Neuronal stem cell (in vitro differentiated cells): ENCODE results near the gene KIAA0753.

Experiments used
- DNase-seq: peaks from one replicate; pipeline ENCODE4 v3.0.0-alpha.2; 2013; ENCODE audit warnings: low spot score
- H2AFZ ChIP-seq: one replicate; pipeline ENCODE4 v1.6.1; 2013; ENCODE audit warnings: mild to moderate bottlenecking, low read length, inconsistent platforms
- H2AK5ac ChIP-seq: 2 replicates; pipeline ENCODE4 v1.6.1; 2013; ENCODE audit warnings: low read depth, mild to moderate bottlenecking, inconsistent platforms, low read length, moderate library complexity, mixed read lengths
- H2BK120ac ChIP-seq: 2 replicates; pipeline ENCODE4 v1.6.1; 2013; ENCODE audit warnings: low read depth, mild to moderate bottlenecking, inconsistent platforms, low read length, moderate library complexity, mixed read lengths
- H2BK12ac ChIP-seq: one replicate; pipeline ENCODE4 v1.6.1; 2013; ENCODE audit warnings: low read length, inconsistent platforms
- H2BK15ac ChIP-seq: 2 replicates; pipeline ENCODE4 v1.6.1; 2013; ENCODE audit warnings: mild to moderate bottlenecking, low read length, inconsistent platforms, mixed read lengths
- H2BK5ac ChIP-seq: one replicate; pipeline ENCODE4 v1.6.1; 2013; ENCODE audit warnings: inconsistent platforms, mild to moderate bottlenecking, low read length, moderate library complexity
- H3K14ac ChIP-seq: one replicate; pipeline ENCODE4 v1.6.1; 2013; ENCODE audit warnings: low read length, inconsistent platforms
- H3K18ac ChIP-seq: 2 replicates; pipeline ENCODE4 v1.6.1; 2013; ENCODE audit warnings: low read length, inconsistent platforms
- H3K23ac ChIP-seq: 2 replicates; pipeline ENCODE4 v1.6.1; 2013; ENCODE audit warnings: low read depth, mild to moderate bottlenecking, mixed read lengths, low read length, inconsistent platforms; ENCODE audit not compliant: poor library complexity
- H3K27ac ChIP-seq: replicated peaks from 3 replicates; pipeline ENCODE4 v1.5.1; 2013; ENCODE audit warnings: low read length, inconsistent platforms
- H3K27me3 ChIP-seq, 3 experiments: 2 replicates each; pipeline ENCODE4 v1.6.1; 2013; ENCODE audit warnings: low read length in 3 of 3, mild to moderate bottlenecking in 2 of 3, inconsistent platforms in 1 of 3, low read depth in 1 of 3, mixed read lengths in 1 of 3, moderate library complexity in 1 of 3; ENCODE audit not compliant: control insufficient read depth in 3 of 3, insufficient read depth in 3 of 3
- H3K36me3 ChIP-seq, 2 donors: replicated peaks in 1 of 2; 2 replicates each; pipeline ENCODE4 v1.6.1; 2013; ENCODE audit warnings: low read length in 2 of 2; ENCODE audit not compliant: control insufficient read depth in 2 of 2, insufficient read depth in 2 of 2
- H3K4ac ChIP-seq: 2 replicates; pipeline ENCODE4 v1.6.1; 2013; ENCODE audit warnings: inconsistent platforms, mild to moderate bottlenecking, low read length, moderate library complexity
- H3K4me1 ChIP-seq, 2 donors: 1 replicate in 1 of 2; 2 replicates in 1 of 2; pipeline ENCODE4 v1.6.1; 2013; ENCODE audit warnings: low read length in 2 of 2, low read depth in 1 of 2; ENCODE audit not compliant: control insufficient read depth in 2 of 2, insufficient read depth in 1 of 2
- H3K4me2 ChIP-seq: one replicate; pipeline ENCODE4 v1.6.1; 2013; ENCODE audit warnings: mild to moderate bottlenecking, low read length, inconsistent platforms; ENCODE audit not compliant: insufficient read depth, poor library complexity, severe bottlenecking
- H3K4me3 ChIP-seq, 2 donors: 2 replicates each; pipeline ENCODE4 v1.5.1; 2013; ENCODE audit warnings: low read length in 2 of 2, mild to moderate bottlenecking in 2 of 2, inconsistent platforms in 1 of 2, moderate library complexity in 1 of 2
- H3K79me1 ChIP-seq: one replicate; pipeline ENCODE4 v1.6.1; 2013; ENCODE audit warnings: low read depth, mild to moderate bottlenecking, inconsistent platforms, low read length, moderate library complexity
- H3K9ac ChIP-seq: one replicate; pipeline ENCODE4 v1.6.1; 2013; ENCODE audit warnings: mild to moderate bottlenecking, low read depth, low read length, inconsistent platforms; ENCODE audit not compliant: poor library complexity
- H3K9me3 ChIP-seq, 2 donors: replicated peaks in 1 of 2; 2 replicates each; pipeline versions ENCODE3 to v1.6.1; 2013; ENCODE audit warnings: low read length in 2 of 2, mild to moderate bottlenecking in 2 of 2, inconsistent platforms in 1 of 2, low read depth in 1 of 2, mixed read lengths in 1 of 2, moderate library complexity in 1 of 2; ENCODE audit not compliant: control insufficient read depth in 2 of 2, insufficient read depth in 1 of 2
- H4K8ac ChIP-seq: one replicate; pipeline ENCODE4 v1.6.1; 2013; ENCODE audit warnings: low read depth, mild to moderate bottlenecking, inconsistent platforms, low read length, moderate library complexity
- H4K91ac ChIP-seq: one replicate; pipeline ENCODE4 v1.6.1; 2013; ENCODE audit warnings: low read length, low read depth, mild to moderate bottlenecking, inconsistent platforms; ENCODE audit not compliant: poor library complexity
- WGBS, 2 donors: extraction: QIAGEN DNeasy Blood & Tissue Kit; methylation state at CpG; one replicate each; pipeline ENCODE4 v1.1.7; 2013; ENCODE audit warnings: missing lambda C conversion rate in 2 of 2, mixed read lengths in 1 of 2; ENCODE audit not compliant: insufficient read length in 2 of 2, insufficient replicate concordance in 1 of 2; ENCODE audit errors: extremely low coverage in 2 of 2; 5-methylcytosine and 5-hydroxymethylcytosine counted together

Gene KIAA0753

DNA sequence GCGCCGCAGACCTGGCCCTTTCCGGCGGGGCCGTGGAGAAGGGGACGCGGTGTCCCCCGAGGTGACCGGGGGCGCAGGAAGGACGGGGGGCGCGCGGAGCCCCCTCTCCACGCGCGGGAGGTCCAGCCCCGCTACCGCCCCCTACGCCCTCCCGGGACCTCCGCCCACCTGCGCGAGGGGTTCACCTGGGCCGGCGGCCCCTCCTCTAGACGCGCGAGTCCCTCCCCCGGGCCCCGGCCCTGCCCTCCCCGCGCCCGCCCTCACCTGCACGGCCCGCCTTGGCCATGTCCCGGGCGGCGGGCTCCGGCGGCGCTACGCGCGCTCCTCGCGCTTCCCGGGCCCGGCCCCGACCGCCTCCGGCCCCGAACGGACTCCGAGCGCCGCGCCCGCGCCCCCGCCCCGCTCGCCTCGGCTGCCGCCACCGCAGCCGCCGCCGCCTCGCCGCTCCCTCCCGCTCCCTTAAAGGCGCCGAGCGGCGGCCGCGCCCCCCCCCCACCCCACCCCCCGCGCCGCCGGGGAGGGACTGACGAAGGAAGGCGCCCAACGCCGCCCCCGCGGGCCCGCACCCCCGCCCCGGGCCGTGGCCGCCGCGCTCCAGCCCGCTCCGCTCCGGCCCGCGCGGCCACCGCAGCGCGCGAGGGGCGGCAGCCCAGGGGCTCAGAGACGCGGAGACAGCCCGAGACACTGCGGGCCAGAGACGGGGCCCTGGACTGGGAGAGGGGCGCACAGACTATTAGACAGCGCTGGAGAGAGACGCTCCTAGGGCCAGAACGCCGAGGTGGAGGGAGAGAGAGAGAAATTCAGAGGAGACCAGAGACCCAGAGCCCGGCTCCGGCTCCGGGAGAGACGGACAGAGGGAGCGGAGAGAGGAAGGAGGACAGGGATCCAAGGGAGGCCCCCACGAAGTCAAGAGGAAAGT lies 84.1 kb downstream of the KIAA0753 start, which contains the start of gene PITPNM3:
Gene PITPNM3 (minus strand): TSS at position 435 of the 919 bp plus-strand sequence. CDS start 149 bp downstream, at position 286.
- H4K91ac ChIP-seq = no peak within 1 kb of the TSS
- peak within 1 kb of the TSS; percentile 72 for H3K9ac ChIP-seq
- peak within 1 kb of the TSS; percentile 93 for H2BK15ac ChIP-seq
- H3K27ac ChIP-seq = no peak within 1 kb of the TSS
- H3K23ac ChIP-seq = peak within 1 kb of the TSS; percentile 90
- H2BK12ac ChIP-seq = peak within 1 kb of the TSS; percentile 95
- no peaks in the 10 kb centered on the region for H3K79me1 ChIP-seq
- no peak within 1 kb of the TSS for H2BK5ac ChIP-seq
- peak within 1 kb of the TSS; percentile 92 for H3K18ac ChIP-seq
- H3K36me3 ChIP-seq = no peaks in the 10 kb centered on the region
- H2AK5ac ChIP-seq = peak within 1 kb of the TSS; percentile 97
- H3K9me3 ChIP-seq = no peaks in the 10 kb centered on the region
- peaks cover 13 to 51% (median 37%) of the 10 kb centered on the region in 3 experiments for H3K27me3 ChIP-seq
- peak within 1 kb of the TSS; percentile 89 for H2AFZ ChIP-seq
- H3K4ac ChIP-seq = no peak within 1 kb of the TSS
- no peak within 1 kb of the TSS for H4K8ac ChIP-seq
- peak within 1 kb of the TSS; percentile 95 for H3K4me2 ChIP-seq
- WGBS, 2 donors = no CpG with 5 or more reads among the region's 122 CpGs
- peaks cover 9 to 17% of the 10 kb centered on the region in 2 donors for H3K4me1 ChIP-seq
- no peak within 1 kb of the TSS for H2BK120ac ChIP-seq
- H3K14ac ChIP-seq = peak within 1 kb of the TSS; percentile 47
- DNase-seq = no peak
- peak within 1 kb of the TSS; percentile 40 to 78 for H3K4me3 ChIP-seq

DNA sequence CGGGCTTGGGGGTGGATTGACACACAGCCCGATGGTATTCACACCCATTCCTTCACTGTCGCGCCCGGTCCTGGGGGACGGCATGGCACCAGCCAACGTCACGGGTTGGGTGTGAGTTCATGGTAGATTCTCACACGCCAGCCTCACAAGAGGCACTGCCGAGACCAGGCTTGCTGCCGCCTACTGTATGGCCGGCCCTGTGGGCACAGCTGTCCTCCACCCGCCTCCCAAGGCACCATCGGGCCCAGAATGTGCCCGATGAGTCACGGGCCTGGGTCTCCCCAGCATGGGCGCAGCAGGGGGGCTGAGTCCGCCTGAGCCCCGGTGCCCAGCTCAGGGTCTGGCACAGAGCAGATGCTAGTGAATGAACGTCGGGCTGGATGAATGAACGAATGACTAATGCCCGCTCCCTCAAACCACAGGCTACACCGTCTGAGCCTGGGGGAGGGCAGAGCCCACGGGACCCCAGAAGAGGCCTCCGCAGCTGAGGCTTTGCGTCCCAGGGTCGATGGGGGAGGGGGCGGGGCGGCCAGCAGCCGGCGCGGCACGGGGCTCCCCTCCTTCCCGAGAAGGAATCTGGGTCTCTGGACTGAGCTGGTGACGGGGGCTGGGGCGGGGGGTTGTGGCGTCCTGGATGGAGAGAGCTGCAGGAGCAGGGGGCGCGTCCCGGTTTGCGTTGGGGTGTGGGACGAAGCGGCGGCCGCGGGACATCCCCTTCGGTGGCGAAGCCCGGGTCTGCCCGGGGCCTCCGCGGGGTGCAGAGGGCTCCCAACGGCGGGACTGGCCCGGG lies 85.0 kb downstream of the KIAA0753 start:
- Histone ChIP-seq H3K79me1 (no peaks in the 10 kb centered on the region), H3K27me3 (peaks cover 13 to 51% (median 37%) of the 10 kb centered on the region in 3 experiments), H3K14ac (peak overlapping the region; percentile 47), H3K9ac (peak overlapping the region; percentile 72), H3K4me3 (peak overlapping the region; percentile 40 to 78), H3K4me2 (peak overlapping the region; percentile 95), H4K91ac (no peak overlapping the region), H3K9me3 (no peaks in the 10 kb centered on the region), H3K4ac (no peak overlapping the region), H2BK120ac (no peak overlapping the region), H2AFZ (peak overlapping the region; percentile 87), H3K27ac (no peak overlapping the region), H2BK5ac (no peak overlapping the region), H3K4me1 (peaks cover 9 to 17% of the 10 kb centered on the region in 2 donors), H3K36me3 (no peaks in the 10 kb centered on the region), H4K8ac (peak overlapping the region; percentile 45), H2BK12ac (peak overlapping the region; percentile 95), H3K18ac (peak overlapping the region; percentile 92), H3K23ac (peak overlapping the region; percentile 90), H2BK15ac (peak overlapping the region; percentile 93), H2AK5ac (peak overlapping the region; percentile 97)
- DNase-seq = peak; percentile 35
- no CpG with 5 or more reads among the region's 56 CpGs for WGBS, 2 donors

DNA sequence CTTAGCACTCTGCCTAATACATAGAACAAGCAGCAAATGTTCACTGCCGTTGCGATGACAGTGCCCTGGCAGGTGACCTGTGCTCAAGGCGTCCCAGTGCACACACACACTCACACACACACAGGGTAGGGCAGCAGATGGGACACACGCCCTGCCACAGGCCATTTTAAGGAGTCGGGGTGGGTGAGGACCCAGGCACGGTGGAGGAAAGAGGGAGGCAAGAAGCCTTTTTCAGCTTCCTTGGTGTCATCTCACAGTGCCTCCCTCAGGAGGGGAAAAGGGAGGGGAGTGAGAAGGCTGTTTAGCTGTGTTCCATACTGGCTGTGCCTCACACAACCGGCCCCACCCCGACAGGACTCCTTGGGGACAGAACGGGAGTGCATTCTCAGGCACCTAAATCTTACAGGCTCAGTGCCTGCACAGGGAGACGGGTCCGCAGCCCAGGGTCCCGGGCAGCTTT lies 85.6 kb downstream of the KIAA0753 start:
- Histone ChIP-seq H3K9me3 (no peaks in the 10 kb centered on the region), H3K4me3 (no peak overlapping the region), H3K27ac (no peak overlapping the region)

More for the DNA sequence above, 85.6 kb downstream of the KIAA0753 start:
- H3K4me1 ChIP-seq = peaks cover 9 to 17% of the 10 kb centered on the region in 2 donors
- peak overlapping the region; percentile 92 for H3K18ac ChIP-seq
- H2AK5ac ChIP-seq = peak overlapping the region; percentile 97
- H3K27me3 ChIP-seq = peaks cover 13 to 51% (median 37%) of the 10 kb centered on the region in 3 experiments
- peak overlapping the region; percentile 95 for H3K4me2 ChIP-seq
- H3K23ac ChIP-seq = peak overlapping the region; percentile 90
- DNase-seq = no peak
- peak overlapping the region; percentile 93 for H2BK15ac ChIP-seq
- no peak overlapping the region for H2BK120ac ChIP-seq
- H2BK5ac ChIP-seq = no peak overlapping the region
- peak overlapping the region; percentile 45 for H4K8ac ChIP-seq
- H3K9ac ChIP-seq = peak overlapping the region; percentile 72
- no peak overlapping the region for H4K91ac ChIP-seq
- no peaks in the 10 kb centered on the region for H3K79me1 ChIP-seq
- H2BK12ac ChIP-seq = peak overlapping the region; percentile 95
- no peaks in the 10 kb centered on the region for H3K36me3 ChIP-seq
- no peak overlapping the region for H3K14ac ChIP-seq
- H2AFZ ChIP-seq = peak overlapping the region; percentile 87
- no CpG with 5 or more reads among the region's 12 CpGs for WGBS, 2 donors
- H3K4ac ChIP-seq = no peak overlapping the region
